GM12874 (cell line): Measurements from ENCODE around the gene LPA.

Experiments used
- TF ChIP-seq, protein P1 (sequence below): IDR thresholded peaks from 2 replicates; pipeline ENCODE4 v1.5.1; 2011; ENCODE audit warnings: low read depth, mild to moderate bottlenecking, control low read depth, low read length, moderate library complexity; ENCODE audit not compliant: insufficient read depth

LPA gene

DNA sequence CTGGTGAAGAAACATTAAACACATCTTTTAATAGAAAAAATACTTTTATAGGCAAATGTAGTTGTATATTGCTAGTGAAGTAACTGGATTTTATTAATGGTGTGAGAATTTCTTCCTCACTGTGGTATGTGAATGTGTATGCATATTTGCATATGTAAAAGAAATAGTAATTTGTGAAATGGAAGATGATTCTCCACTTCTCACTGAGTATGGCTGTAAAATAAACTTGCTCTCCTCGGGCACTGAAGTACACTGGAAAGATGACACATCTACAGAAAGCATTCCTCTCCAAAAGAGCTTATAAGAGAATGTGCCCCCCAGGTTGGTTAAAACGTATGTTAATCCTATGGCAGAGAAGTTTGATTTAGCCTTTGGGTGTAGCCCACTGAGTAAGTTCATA lies 155.5 kb downstream of the LPA start:
- TF ChIP-seq, protein P1, sequence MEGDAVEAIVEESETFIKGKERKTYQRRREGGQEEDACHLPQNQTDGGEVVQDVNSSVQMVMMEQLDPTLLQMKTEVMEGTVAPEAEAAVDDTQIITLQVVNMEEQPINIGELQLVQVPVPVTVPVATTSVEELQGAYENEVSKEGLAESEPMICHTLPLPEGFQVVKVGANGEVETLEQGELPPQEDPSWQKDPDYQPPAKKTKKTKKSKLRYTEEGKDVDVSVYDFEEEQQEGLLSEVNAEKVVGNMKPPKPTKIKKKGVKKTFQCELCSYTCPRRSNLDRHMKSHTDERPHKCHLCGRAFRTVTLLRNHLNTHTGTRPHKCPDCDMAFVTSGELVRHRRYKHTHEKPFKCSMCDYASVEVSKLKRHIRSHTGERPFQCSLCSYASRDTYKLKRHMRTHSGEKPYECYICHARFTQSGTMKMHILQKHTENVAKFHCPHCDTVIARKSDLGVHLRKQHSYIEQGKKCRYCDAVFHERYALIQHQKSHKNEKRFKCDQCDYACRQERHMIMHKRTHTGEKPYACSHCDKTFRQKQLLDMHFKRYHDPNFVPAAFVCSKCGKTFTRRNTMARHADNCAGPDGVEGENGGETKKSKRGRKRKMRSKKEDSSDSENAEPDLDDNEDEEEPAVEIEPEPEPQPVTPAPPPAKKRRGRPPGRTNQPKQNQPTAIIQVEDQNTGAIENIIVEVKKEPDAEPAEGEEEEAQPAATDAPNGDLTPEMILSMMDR = no peak

DNA sequence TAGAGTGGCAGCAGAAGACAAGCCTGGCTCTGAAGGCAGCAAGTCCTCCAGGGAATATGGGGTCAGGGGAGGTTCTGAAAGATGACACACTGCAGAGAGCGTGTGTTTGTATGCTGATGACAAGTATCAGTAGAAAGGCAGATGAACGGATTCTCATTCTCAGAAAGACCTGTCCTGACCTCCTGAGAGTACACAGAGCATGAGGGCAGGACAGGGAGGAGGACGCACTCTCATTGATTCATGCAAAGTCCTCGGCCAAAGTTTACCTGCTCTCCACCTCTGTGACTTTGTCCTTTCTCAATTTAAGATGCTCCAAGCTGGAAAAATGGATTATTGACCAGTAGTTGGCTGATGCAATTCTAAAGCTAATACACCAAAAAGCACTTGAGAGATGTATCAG lies 156.7 kb downstream of the LPA start:
- TF ChIP-seq, protein P1 = no peak

DNA sequence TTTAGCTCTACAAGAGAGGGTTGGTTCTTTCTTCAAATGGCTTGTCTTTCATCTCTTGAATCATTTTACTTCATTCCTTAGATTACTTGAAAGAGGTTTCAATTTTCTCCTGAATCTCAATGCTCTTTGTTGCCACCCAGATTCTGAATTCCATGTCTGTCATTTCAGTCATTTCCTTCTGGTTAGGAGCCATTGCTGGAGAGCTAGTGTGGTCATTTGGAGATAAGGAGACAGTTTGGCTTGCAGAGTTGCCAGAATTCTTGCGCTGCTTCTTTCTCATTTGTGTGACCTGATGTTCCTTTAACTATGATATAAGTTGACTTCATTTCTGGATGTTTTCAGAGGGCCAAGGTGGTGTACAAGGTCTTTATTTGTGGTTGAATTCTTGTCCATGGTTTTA lies 158.1 kb downstream of the LPA start:
- TF ChIP-seq, protein P1 = no peak

DNA sequence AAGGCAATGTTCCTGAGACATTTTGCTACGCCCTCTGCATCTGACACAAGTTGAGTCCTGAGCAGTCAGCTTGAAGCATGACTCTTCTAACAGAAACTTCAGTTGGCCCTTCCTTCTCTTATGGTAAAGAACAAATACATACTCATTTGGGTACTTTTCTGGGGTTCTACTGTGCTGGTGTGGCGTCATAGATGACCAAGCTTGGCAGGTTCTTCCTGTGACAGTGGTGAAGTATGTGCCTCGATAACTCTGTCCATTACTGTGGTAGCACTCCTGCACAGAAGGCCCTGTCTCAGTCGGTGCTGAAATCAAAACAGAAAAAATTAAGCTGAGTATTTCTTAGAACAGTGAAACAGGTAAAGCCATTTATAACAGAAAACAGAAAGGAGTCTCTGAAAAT lies 163.4 kb downstream of the LPA start:
- TF ChIP-seq, protein P1 = no peak

DNA sequence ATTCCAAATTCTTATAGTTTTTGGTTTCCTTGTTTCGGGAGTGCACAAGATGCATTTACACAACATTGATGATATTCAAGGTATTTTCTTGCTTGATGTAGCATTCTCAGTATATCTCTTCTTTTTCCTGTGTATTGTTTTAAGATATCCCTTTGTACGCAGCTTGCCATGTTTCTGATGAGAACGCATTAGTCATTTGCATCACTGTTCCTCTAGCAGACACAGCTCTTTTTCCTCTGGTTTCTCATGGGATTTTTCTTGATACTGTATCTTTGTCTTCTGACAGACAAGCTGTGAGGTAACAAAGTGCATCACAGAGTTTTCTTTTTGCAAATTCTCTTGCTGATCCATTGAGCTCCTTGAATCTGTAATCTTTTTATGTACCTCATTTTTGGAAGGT lies 169.5 kb downstream of the LPA start:
- TF ChIP-seq, protein P1 = no peak

DNA sequence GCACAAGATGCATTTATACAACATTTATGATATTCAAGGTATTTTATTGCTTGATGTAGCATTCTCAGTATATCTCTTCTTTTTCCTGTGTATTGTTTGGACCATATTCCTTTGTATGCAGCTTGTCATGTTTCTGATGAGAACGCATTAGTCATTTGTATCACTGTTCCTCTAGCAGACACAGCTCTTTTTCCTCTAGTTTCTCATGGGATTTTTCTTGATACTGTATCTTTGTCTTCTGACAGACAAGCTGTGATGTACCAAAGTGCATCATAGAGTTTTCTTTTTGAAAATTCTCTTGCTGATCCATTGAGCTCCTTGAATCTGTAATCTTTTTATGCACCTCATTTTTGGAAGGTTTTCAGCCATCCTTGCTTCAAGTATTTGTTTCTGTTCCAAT lies 175.0 kb downstream of the LPA start:
- TF ChIP-seq, protein P1 = no peak

DNA sequence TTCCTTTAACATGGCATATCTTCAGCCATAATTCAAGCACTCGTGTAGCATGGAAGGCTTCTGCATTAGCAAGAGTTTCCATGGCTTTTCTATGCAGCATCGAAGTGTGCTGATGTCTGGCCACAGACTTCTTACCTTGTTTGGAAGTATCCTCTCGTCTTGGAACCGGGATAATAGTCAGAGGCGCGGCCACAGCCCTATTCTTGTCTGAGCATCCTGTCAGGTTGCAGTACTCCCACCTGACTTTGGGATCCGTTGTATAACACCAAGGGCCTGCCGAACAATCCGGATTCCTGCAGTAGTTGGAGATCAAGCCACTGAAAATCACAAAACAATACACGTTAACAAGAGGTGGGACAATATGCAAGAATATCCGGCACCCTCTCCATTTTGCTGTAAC lies 177.0 kb downstream of the LPA start:
- TF ChIP-seq, protein P1 = no peak
